ENCODE data around the gene CATSPERB. TPM values are rescaled to one million over a fixed set of nuclear protein-coding genes. Genes with fewer than 3 reads are reported as not detected.

CATSPERB gene
- total and polyA plus RNA-seq, 9 of the 15 experiments (the other 6 are each of a cell fraction or from before 2014, with no cell fraction given): 0.05 to 1.4 (median 0.89) TPM

GRCh38 chr14:91611528-91611927 is 120.4 kb downstream of the CATSPERB start:
- ChIA-PET POLR2A (no interaction called here), CTCF (ENCODE audit: low intra/inter-chr PET ratio) (no interaction called here)
- Histone ChIP-seq H3K4me1 (replicated peaks in 1 of 2; ENCODE audit: control insufficient read depth in 2 of 2, insufficient read depth in 2 of 2, low read length in 2 of 2) (peaks cover 4 to 18% of the 10 kb centered on the region in 2 experiments; a peak in 4 of 5 replicates), H3K9me3 (replicated peaks; ENCODE audit: control insufficient read depth, insufficient read depth, low read depth, low read length) (no peaks in the 10 kb centered on the region), H3K4me2 (ENCODE audit: insufficient read depth, low read length) (no peak overlapping the region), H3K27ac (ENCODE audit: extremely low read depth, low read depth, low read length) (no peak overlapping the region), H3K79me2 (ENCODE audit: control insufficient read depth, insufficient read depth, low read length) (no peaks in the 10 kb centered on the region), H3K4me3 (no peak overlapping the region), H4K20me1 (replicated peaks; ENCODE audit: control insufficient read depth, insufficient read depth, low read length) (no peaks in the 10 kb centered on the region), H3K9me1 (ENCODE audit: control insufficient read depth, insufficient read depth, low read length) (no peaks in the 10 kb centered on the region), H3K36me3 (ENCODE audit: control insufficient read depth, insufficient read depth, low read length) (no peaks in the 10 kb centered on the region), H2AFZ (ENCODE audit: low read depth, low read length) (no peak overlapping the region), H3K27me3 (ENCODE audit: control insufficient read depth in 2 of 2, insufficient read depth in 2 of 2, low read length in 2 of 2) (no peaks in the 10 kb centered on the region), H3K9ac (ENCODE audit: insufficient read depth in 1 of 2, low read depth in 2 of 2, low read length in 2 of 2) (no peak overlapping the region)
- 25% methylated on average over 2 of the region's 2 CpGs for WGBS (ENCODE audit: insufficient coverage, low coverage, missing lambda C conversion rate)
- BruUV-seq (replicated peaks): no TSS peak
- intact Hi-C loops (cut with micrococcal nuclease): no loop called here
- FAIRE-seq (no peak), ATAC-seq (no peak), DNase-seq (ENCODE audit: extremely low read depth in 1 of 4, low spot score in 3 of 4) (no peak)
- in situ Hi-C loops (cut with MboI): no loop called here
- no peak for TF ChIP-seq MEF2A (IDR thresholded peaks at IDR 0.05; ENCODE audit: control insufficient read depth, low read depth, low read length)
- TF ChIP-seq PRDM10 (IDR thresholded peaks at IDR 0.05; ENCODE audit: partially characterized antibody): no peak
- peak; percentile 96 for TF ChIP-seq ZNF316 (IDR thresholded peaks at IDR 0.05)
- TF ChIP-seq ZNF639 (CRISPR knock-in tag; conservative IDR thresholded peaks at IDR 0.05 in 1 of 2, IDR thresholded peaks at IDR 0.05 in 1 of 2): no peak
- no peak for TF ChIP-seq HNRNPH1 (optimal IDR thresholded peaks at IDR 0.05; ENCODE audit: low read depth, low read length)
- no peak for TF ChIP-seq ATF3 (IDR thresholded peaks at IDR 0.05)
- no peak for TF ChIP-seq ATF3 (CRISPR knock-in tag; conservative IDR thresholded peaks at IDR 0.05)
- peak; percentile 86 for TF ChIP-seq MAFF (IDR thresholded peaks at IDR 0.05; ENCODE audit: low read length)
- peak; percentile 95 for TF ChIP-seq C11orf30 (IDR thresholded peaks at IDR 0.05; ENCODE audit: low read depth)
- TF ChIP-seq ZNF512 (tag; IDR thresholded peaks at IDR 0.05): no peak
- no peak for TF ChIP-seq BRCA1 (IDR thresholded peaks at IDR 0.05)
- no peak for TF ChIP-seq BRCA1 (CRISPR knock-in tag; IDR thresholded peaks at IDR 0.05)
- TF ChIP-seq MAFK (IDR thresholded peaks at IDR 0.05; ENCODE audit: low read length): peak; percentile 85
